CD4-positive, CD25-positive, alpha-beta regulatory T cell (primary cell): ENCODE measurements around the gene PKD1. TPM values are rescaled to one million over a fixed set of nuclear protein-coding genes. Genes with fewer than 3 reads are reported as not detected.
A peak's percentile ranks its signal among the peaks of the same experiment; 100 is the strongest.
"Not testable (repeated sequence)": the region's sequence is repeated elsewhere in the genome, so short reads cannot be mapped to it uniquely, and the experiment has no call there.

Experiments used
- ATAC-seq, 2 donors: fragments of 150-1000 bp; cut with Tn5 transposase; one replicate each; pipeline ENCODE4 v1.10.0; 2021; ENCODE audit warnings: low read depth in 2 of 2, moderate number of reproducible peaks in 2 of 2, moderate library complexity in 1 of 2
- DNase-seq, 3 donors: peaks; one replicate each; pipeline versions ENCODE4 v3.0.0 to v3.0.0-alpha.2; 2012 to 2022; ENCODE audit warnings: mixed read lengths in 1 of 3
- H3K27ac ChIP-seq: one replicate; pipeline ENCODE4 v1.7.0; 2013; ENCODE audit warnings: mild to moderate bottlenecking, low read length; ENCODE audit not compliant: insufficient read depth, poor library complexity, severe bottlenecking
- H3K27me3 ChIP-seq: one replicate; pipeline ENCODE4 v1.7.0; 2013; ENCODE audit warnings: low read length; ENCODE audit not compliant: control insufficient read depth, insufficient read depth
- H3K36me3 ChIP-seq: one replicate; pipeline ENCODE4 v1.7.0; 2013; ENCODE audit warnings: mild to moderate bottlenecking, low read length, moderate library complexity; ENCODE audit not compliant: control insufficient read depth, insufficient read depth
- H3K4me1 ChIP-seq: 2 replicates; pipeline ENCODE4 v1.7.0; 2013; ENCODE audit warnings: mild to moderate bottlenecking, low read length; ENCODE audit not compliant: insufficient read depth, control insufficient read depth, poor library complexity, severe bottlenecking
- H3K4me3 ChIP-seq: one replicate; pipeline ENCODE4 v1.7.0; 2013; ENCODE audit warnings: low read depth, mild to moderate bottlenecking, low read length, moderate library complexity
- H3K9me3 ChIP-seq, 2 experiments: 1 replicate in 1 of 2; 2 replicates in 1 of 2; pipeline ENCODE4 v1.7.0; 2013; ENCODE audit warnings: low read length in 2 of 2, mild to moderate bottlenecking in 1 of 2, moderate library complexity in 1 of 2; ENCODE audit not compliant: control insufficient read depth in 2 of 2
- H3K27ac Mint-ChIP-seq, 3 donors: one replicate each; pipeline ENCODE4 v1.8.0; 2020 to 2022; ENCODE audit warnings: mild to moderate bottlenecking in 3 of 3, mixed read lengths in 3 of 3, moderate library complexity in 2 of 3
- H3K27me3 Mint-ChIP-seq: one replicate; pipeline ENCODE4 v1.8.0; 2022; ENCODE audit warnings: mild to moderate bottlenecking, mixed read lengths
- H3K36me3 Mint-ChIP-seq: one replicate; pipeline ENCODE4 v1.8.0; 2020; ENCODE audit warnings: mixed read lengths
- H3K4me1 Mint-ChIP-seq, 4 donors: one replicate each; pipeline ENCODE4 v1.8.0; 2020 to 2022; ENCODE audit warnings: mixed read lengths in 4 of 4, mild to moderate bottlenecking in 1 of 4
- H3K4me3 Mint-ChIP-seq, 4 donors: one replicate each; pipeline ENCODE4 v1.8.0; 2020 to 2022; ENCODE audit warnings: mild to moderate bottlenecking in 4 of 4, mixed read lengths in 4 of 4, moderate library complexity in 3 of 4
- H3K9me3 Mint-ChIP-seq, 7 donors: one replicate each; pipeline ENCODE4 v1.8.0; 2020 to 2022; ENCODE audit warnings: mixed read lengths in 7 of 7, mild to moderate bottlenecking in 3 of 7, moderate library complexity in 2 of 7
- polyA plus RNA-seq, 4 donors: library from polyadenylated mRNA; unstranded; fragments of 300-500 nt; fragmentation: Illumina TruSeq; gene quantifications; one replicate each; pipeline ENCODE4 v1.2.3, GENCODE V29; 2021
- total RNA-seq: library from RNA; stranded (reverse); gene quantifications from one replicate; pipeline ENCODE4 v1.2.3, GENCODE V29; 2022

PKD1 gene
- total and polyA plus RNA-seq, 5 donors from 2014 or later, result 1.4 to 86.1 (median 2.8) TPM

DNA sequence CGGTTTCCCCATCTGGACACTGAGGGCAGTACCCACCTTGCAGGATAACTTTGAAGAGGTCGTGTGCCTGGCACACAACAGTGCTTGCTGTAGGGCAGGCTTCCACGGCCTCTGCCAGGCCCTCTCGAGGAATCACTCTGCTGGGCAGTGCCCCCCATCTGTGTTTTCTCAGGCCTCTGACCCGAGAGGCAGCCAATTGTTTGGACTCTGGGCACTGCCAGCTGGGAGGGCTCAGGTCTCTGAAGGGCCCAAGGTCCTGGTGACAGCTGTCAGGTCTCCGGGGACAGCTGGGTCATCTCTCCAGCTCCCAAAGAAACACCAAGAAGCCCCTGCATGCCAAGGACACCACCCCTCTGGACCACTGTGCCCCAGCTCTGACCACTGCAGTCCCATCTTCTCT lies 11.7 kb upstream of the PKD1 start:
- Histone ChIP-seq H3K27ac (no peak overlapping the region), H3K9me3 (no peaks in the 10 kb centered on the region), H3K4me1 (peaks cover 29% of the 10 kb centered on the region), H3K4me3 (no peak overlapping the region), H3K36me3 (peaks cover 6% of the 10 kb centered on the region), H3K27me3 (no peaks in the 10 kb centered on the region)
- Mint-ChIP-seq H3K4me1 (peaks cover 0 to 30% (median 5%) of the 10 kb centered on the region in 4 donors), H3K36me3 (peaks cover 5% of the 10 kb centered on the region), H3K4me3 (peak overlapping the region in 1 of 4 donors; percentile 64), H3K27ac (no peak overlapping the region), H3K27me3 (peaks cover 6% of the 10 kb centered on the region), H3K9me3 (no peaks in the 10 kb centered on the region)
- no peak for DNase-seq
- ATAC-seq, result no peak

DNA sequence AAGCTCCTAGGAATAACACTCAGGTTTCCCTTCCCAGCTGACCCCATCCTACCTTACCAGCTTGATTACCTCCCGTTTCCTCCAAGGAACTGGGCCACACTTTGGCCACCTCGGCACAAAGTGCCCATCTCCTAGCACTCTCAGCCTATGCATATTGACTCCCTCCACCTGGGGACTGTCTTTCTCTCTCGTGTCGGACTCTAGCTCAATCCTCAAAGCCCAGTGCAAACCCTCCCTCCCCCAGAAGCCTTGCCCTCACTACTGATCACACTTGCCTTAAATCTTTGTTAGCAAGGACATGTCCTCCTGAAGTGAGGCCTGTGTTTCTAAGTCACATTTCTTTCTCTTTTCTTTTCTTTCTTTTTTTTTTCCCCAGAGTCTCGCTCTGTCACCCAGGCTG lies 10.1 kb upstream of the PKD1 start:
- peaks cover 11% of the 10 kb centered on the region for H3K27me3 Mint-ChIP-seq
- H3K9me3 ChIP-seq, result no peaks in the 10 kb centered on the region
- H3K36me3 Mint-ChIP-seq, result no peaks in the 10 kb centered on the region
- DNase-seq, result no peak
- no peak overlapping the region for H3K4me3 Mint-ChIP-seq
- ATAC-seq, result no peak
- H3K27me3 ChIP-seq, result no peaks in the 10 kb centered on the region
- peak overlapping the region in 1 of 3 donors; percentile 12 for H3K27ac Mint-ChIP-seq
- no peaks in the 10 kb centered on the region for H3K9me3 Mint-ChIP-seq
- no peaks in the 10 kb centered on the region for H3K36me3 ChIP-seq
- no peak overlapping the region for H3K4me3 ChIP-seq
- H3K4me1 Mint-ChIP-seq, result peaks cover 0 to 16% (median under 1%) of the 10 kb centered on the region in 4 donors
- H3K27ac ChIP-seq, result no peak overlapping the region
- H3K4me1 ChIP-seq, result peaks cover 19% of the 10 kb centered on the region

DNA sequence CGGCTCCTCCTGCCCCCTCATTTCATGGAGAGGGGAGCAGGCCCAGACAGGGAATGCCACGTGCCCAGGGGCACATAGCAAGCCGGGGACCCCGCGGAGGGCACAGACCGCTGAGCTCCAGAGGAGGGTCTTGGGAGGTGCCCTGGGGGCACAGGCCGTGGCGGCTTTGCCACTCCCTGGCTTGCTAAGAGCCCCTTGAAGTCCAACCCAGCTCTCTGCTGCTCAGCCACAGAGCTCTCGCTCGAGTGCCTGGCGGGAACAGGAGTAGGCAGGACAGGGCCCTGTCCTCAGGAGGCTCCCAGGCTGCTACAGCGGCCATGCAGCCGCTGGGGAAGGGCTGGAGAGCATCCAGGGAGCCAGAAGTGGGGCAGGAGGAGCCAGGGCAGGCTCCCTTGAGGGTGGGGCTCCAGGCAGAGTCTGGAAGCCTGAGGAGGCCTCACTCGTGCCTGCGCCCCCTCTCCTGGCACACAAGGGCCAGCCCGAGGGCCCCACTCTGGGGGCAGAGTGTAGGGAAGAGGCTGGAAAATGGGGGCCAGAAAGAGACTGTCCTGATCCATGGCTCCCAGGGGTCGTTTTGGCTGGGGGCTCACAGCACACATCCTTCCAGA lies 8.3 kb upstream of the PKD1 start:
- H3K27ac Mint-ChIP-seq, result no peak overlapping the region
- DNase-seq, result no peak
- Histone ChIP-seq H3K9me3 (no peaks in the 10 kb centered on the region), H3K36me3 (no peaks in the 10 kb centered on the region), H3K27me3 (no peaks in the 10 kb centered on the region), H3K27ac (no peak overlapping the region), H3K4me3 (no peak overlapping the region), H3K4me1 (peaks cover 8% of the 10 kb centered on the region)
- peaks cover 2 to 5% (median 5%) of the 10 kb centered on the region in 4 donors for H3K4me1 Mint-ChIP-seq
- no peak for ATAC-seq
- H3K27me3 Mint-ChIP-seq, result peaks cover 16% of the 10 kb centered on the region
- no peaks in the 10 kb centered on the region for H3K36me3 Mint-ChIP-seq
- H3K9me3 Mint-ChIP-seq, result no peaks in the 10 kb centered on the region
- no peak overlapping the region for H3K4me3 Mint-ChIP-seq

DNA sequence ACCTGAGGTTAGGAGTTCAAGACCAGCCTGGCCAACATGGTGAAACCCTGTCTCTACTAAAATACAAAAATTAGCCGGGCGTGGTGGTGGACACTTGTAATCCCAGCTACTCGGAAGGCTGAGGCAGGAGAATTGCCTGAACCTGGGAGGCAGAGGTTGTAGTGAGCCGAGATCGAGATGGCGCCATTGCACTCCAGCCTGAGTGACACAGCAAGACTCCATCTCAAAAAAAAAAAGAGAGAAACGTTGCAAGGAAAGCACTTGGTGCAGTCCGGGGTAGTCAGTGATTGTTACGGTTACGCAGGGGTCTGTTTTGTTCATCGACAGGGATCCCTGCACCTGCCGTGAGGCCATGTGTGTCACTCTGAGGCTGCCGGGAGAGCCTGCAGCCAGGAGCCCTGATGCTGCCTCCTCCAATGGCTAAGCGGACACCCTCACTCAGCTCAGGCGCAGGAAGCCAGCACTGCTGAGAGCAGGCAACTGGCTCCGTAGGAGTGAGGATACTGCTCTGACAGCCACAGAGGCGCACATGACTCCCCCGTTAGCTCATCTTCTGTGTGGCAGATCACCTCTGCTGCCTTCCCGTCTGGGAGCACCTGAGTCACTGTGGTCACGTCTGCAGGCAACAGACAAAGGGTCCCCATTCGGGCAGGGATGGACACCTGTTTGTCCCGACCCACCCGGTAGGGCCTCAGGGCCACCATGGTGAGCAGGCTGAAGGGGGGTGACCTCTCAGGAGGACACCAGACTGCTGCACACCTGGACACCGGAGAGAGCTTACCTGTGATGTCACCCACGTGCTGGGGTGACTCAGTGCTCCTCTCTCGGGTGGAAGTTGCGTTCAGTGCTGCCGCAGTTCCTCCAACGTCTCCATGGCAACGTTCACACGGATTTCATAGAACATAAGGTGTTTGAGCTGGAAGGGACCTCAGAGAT lies 7.5 kb upstream of the PKD1 start:
- DNase-seq, result no peak
- Histone ChIP-seq H3K4me1 (peaks cover 2% of the 10 kb centered on the region), H3K9me3 (no peaks in the 10 kb centered on the region), H3K27me3 (no peaks in the 10 kb centered on the region), H3K27ac (no peak overlapping the region), H3K4me3 (no peak overlapping the region), H3K36me3 (no peaks in the 10 kb centered on the region)
- Mint-ChIP-seq H3K27ac (no peak overlapping the region), H3K27me3 (peaks cover 16% of the 10 kb centered on the region), H3K4me3 (peak overlapping the region in 1 of 4 donors; percentile 61), H3K4me1 (peaks cover 2 to 7% (median 5%) of the 10 kb centered on the region in 4 donors), H3K9me3 (no peaks in the 10 kb centered on the region), H3K36me3 (no peaks in the 10 kb centered on the region)
- no peak for ATAC-seq

DNA sequence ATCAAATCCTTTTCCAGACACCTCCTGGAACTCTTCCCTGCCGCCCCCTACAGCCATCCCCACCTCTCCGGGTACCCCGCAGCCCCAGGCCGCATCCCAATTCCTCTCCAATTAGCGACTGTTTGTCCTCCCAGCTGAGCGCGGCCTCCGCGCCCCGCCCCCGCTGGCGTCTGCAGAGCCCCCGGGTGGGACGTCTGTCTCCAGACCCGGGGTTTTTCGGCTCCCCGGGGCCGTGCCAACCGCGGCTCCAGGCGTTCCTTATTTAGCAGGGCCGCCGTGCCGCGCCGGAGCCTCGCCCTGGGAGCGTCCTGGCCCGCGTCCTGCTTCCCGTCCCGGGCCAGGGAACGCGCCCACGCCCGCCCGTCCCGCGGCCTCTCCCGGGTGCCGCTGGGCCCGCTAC lies 627 bp downstream of the PKD1 start:
- H3K27me3 ChIP-seq, H3K27ac Mint-ChIP-seq, H3K27me3 Mint-ChIP-seq, H3K4me3 ChIP-seq, H3K36me3 Mint-ChIP-seq, H3K27ac ChIP-seq, ATAC-seq, H3K36me3 ChIP-seq, H3K9me3 ChIP-seq, H3K4me1 ChIP-seq, H3K9me3 Mint-ChIP-seq, DNase-seq: not testable (repeated sequence)
- Mint-ChIP-seq H3K4me1 (peaks cover 0 to 16% (median 6%) of the 10 kb centered on the region in 4 donors), H3K4me3 (peak overlapping the region in 3 of 4 donors; percentile 80 to 83 (median 81))

DNA sequence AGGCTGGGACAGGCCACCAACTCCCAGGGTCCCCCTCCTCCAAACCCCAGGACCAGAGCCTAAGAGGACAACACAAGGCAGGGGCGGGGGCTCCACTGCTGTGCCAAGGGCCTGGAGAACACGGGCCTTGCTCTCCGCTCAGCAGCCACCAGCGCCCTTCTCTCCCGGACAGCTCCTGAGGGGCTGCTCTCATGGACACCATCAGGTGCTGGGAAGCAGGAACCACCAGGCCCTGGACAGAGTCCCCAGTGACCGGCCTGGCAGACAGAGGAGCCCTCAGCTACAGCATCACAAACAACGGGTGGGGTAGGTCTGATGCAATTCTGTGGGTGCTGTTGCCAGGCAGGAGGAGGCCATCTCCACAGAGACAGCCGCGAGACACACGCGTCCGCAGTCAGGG lies 1.9 kb downstream of the PKD1 start:
- DNase-seq, H3K9me3 ChIP-seq, H3K27me3 ChIP-seq, H3K4me1 ChIP-seq, H3K27ac ChIP-seq, ATAC-seq, H3K27ac Mint-ChIP-seq, H3K36me3 Mint-ChIP-seq, H3K27me3 Mint-ChIP-seq, H3K9me3 Mint-ChIP-seq, H3K36me3 ChIP-seq, H3K4me3 ChIP-seq: not testable (repeated sequence)
- H3K4me1 Mint-ChIP-seq, result peaks cover 0 to 19% (median 6%) of the 10 kb centered on the region in 4 donors
- H3K4me3 Mint-ChIP-seq, result peak overlapping the region in 1 of 4 donors; percentile 31

DNA sequence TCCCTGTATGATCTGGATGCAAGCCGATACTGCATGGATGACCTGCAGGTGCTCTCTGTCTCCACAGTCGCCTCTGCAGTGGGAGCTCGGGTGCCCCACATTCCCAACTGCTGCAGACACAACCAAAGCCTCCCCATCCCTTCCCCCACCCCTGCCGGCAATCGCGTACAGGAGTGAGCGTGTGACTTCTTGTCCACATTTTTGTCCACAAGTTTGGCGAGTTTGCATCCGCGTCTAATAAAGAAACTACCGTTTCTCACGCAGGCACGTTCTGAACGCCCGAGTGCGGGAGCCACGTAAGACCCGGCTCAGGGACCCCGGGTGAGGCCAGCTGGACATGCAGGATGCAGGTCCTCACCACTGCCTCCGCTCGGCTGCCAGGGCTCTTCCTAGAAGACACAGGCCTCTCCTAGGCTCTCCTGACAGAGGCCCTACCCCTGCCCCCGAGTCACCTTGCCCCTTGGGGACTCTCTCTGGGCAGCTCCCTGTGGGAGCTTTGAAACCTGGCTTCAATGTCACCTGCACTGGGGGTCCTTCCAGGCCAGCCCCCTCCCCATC lies 5.7 kb downstream of the PKD1 start:
- not testable (repeated sequence) for H3K4me1 ChIP-seq, H3K9me3 Mint-ChIP-seq, H3K27ac ChIP-seq, H3K9me3 ChIP-seq, H3K4me3 Mint-ChIP-seq, DNase-seq, ATAC-seq, H3K36me3 Mint-ChIP-seq, H3K27me3 ChIP-seq, H3K4me3 ChIP-seq, H3K27me3 Mint-ChIP-seq, H3K27ac Mint-ChIP-seq, H3K36me3 ChIP-seq
- peaks cover 0 to 32% (median 5%) of the 10 kb centered on the region in 4 donors for H3K4me1 Mint-ChIP-seq
